GM12878 (cell line): ENCODE measurements around the gene STX1B. TPM values are rescaled to one million over a fixed set of nuclear protein-coding genes. Genes with fewer than 3 reads are reported as not detected.

Experiments used
- ATF2 ChIP-seq: IDR thresholded peaks from 2 replicates; pipeline ENCODE4 v1.6.1; 2012; ENCODE audit warnings: low read length, inconsistent platforms
- CREM ChIP-seq: IDR thresholded peaks from 2 replicates; pipeline ENCODE4 v1.6.1; 2014; ENCODE audit warnings: antibody characterized with exemption, low read depth
- CUX1 ChIP-seq: IDR thresholded peaks from 2 replicates; pipeline ENCODE4 v1.6.1; 2012; ENCODE audit warnings: improper control_type of control experiment, low read depth, low read length; ENCODE audit not compliant: insufficient replicate concordance
- JUNB ChIP-seq: IDR thresholded peaks from 2 replicates; pipeline ENCODE4 v1.6.1; 2016; ENCODE audit warnings: antibody characterized with exemption, mild to moderate bottlenecking
- NFIC ChIP-seq: IDR thresholded peaks from 2 replicates; pipeline ENCODE4 v1.6.1; 2012; ENCODE audit warnings: low read depth, mild to moderate bottlenecking, inconsistent platforms, low read length, moderate library complexity
- PRDM15 ChIP-seq: fragments of 450-650 bp; formaldehyde crosslinking; IDR thresholded peaks from 2 replicates; pipeline ENCODE4 v1.4.0; 2020; ENCODE audit warnings: mild to moderate bottlenecking, moderate library complexity
- ZNF592 ChIP-seq: fragments of 450-650 bp; IDR thresholded peaks from 2 replicates; pipeline ENCODE4 v1.6.1; 2017; ENCODE audit warnings: mild to moderate bottlenecking, moderate library complexity
- ZNF622 ChIP-seq: fragments of 450-650 bp; IDR thresholded peaks from 2 replicates; pipeline ENCODE4 v1.6.1; 2017; ENCODE audit warnings: mild to moderate bottlenecking, inconsistent platforms
- polyA plus RNA-seq, 11 experiments: library from polyadenylated mRNA; depleted of rRNA in 4 of 11; unstranded in 6 of 11; stranded (reverse) in 5 of 11; fragments of >200 nt; fragmentation: Nextera tagmentation in 4 of 11; fragmentation: Illumina TruSeq in 1 of 11; extraction: Ambion mirVana in 4 of 11; extraction: Trizol in 1 of 11; gene quantifications; 1 replicate in 1 of 11; 2 replicates in 10 of 11; pipeline versions ENCODE4 v1.2.1 to v1.2.3, GENCODE V29; 2011 to 2016; ENCODE audit warnings: inconsistent platforms in 2 of 11, missing spikeins in 2 of 11, low read depth in 1 of 11
- total RNA-seq, 4 experiments: library from RNA; depleted of rRNA in 3 of 4; stranded (reverse); fragments of >200 nt in 3 of 4; fragmentation: Illumina TruSeq in 1 of 4; extraction: Trizol in 1 of 4; gene quantifications; 2 replicates each; pipeline versions ENCODE4 v1.2.1 to v1.2.3, GENCODE V29; 2013 to 2021

STX1B gene
- total and polyA plus RNA-seq, 10 of the 15 experiments (the other 5 are each of a cell fraction or from before 2014, with no cell fraction given), result 0.22 to 2.5 (median 1.1) TPM

GRCh38 chr16:31008149-31008548 is 2.3 kb downstream of the STX1B start (continued):
- no peak for TF ChIP-seq PRDM15
- no peak for TF ChIP-seq ATF2
- no peak for TF ChIP-seq CUX1
- no peak for TF ChIP-seq NFIC
- TF ChIP-seq JUNB, result no peak
- TF ChIP-seq CREM, result no peak
- TF ChIP-seq ZNF592, result no peak
- no peak for TF ChIP-seq ZNF622
- TF ChIP-seq, all 136 proteins: peak for 0
